Stimulated activated CD4-positive, alpha-beta T cell treated with anti-CD3 and anti-CD28 coated beads, Interleukin-12 subunit alpha, Interleukin-12 subunit beta, amount 100 ng/mL, for 48 hours (primary cell): ENCODE data around the gene PLEKHF1.

Experiments used
- DNase-seq, 3 donors: peaks; one replicate each; pipeline ENCODE4 v3.0.0-alpha.2; 2020; ENCODE audit warnings: low read depth in 2 of 3, low spot score in 1 of 3

PLEKHF1 gene

GRCh38 chr19:29724746-29725145, 59.5 kb downstream of the PLEKHF1 start:
- DNase-seq = no peak
